ENCODE results near the gene TAS1R2. TPM values are rescaled to one million over a fixed set of nuclear protein-coding genes. Genes with fewer than 3 reads are reported as not detected.

Gene TAS1R2
- total RNA-seq, 3 donors from 2014 or later (not counting 1 experiment from before 2014, with no cell fraction given): not detected

DNA sequence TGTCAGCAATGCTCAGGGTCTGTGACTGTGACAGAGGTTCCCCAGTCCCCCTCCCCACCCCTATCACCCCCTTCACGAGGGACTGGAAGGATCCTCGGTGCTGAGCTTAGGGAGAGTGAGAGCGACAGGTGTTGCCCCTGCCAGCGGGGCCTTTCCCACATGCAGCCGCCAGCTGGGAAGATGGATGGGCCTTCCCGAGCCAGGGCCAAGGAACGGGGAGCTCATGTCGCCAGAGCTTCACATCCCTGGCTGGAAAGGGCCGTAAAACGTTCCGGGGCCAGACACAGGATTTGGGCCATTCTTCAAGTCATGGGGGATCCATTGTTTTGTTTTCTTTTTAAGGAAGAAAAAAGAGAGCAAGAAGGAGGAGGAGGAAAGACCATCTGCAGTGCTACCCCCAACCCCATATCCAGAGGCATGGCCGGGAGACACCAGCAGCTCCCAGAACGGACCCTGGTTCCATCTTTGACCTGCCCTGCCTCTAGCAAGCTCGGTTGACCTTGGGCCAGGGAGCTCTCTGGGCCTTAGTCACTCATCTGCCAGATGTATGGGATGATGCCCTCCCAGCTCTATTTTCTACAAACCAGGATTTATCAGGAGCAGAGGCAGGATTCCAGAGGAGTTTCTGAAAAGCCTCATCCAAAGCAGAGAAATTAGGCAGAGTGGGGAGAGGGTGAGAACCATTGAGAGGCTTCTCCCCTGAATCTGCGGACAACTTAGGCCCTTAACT, 54.1 kb downstream of the TAS1R2 start:
- Histone ChIP-seq H3K4me3 (ENCODE audit: low read length) (no peak overlapping the region), H3K27ac (ENCODE audit: low read length) (no peak overlapping the region), H3K27me3 (ENCODE audit: control insufficient read depth, insufficient read depth, low read length) (no peaks in the 10 kb centered on the region), H3K9me3 (ENCODE audit: control insufficient read depth, insufficient read depth, low read length) (no peaks in the 10 kb centered on the region), H3K36me3 (ENCODE audit: control insufficient read depth, insufficient read depth, low read length) (no peaks in the 10 kb centered on the region), H3K4me1 (ENCODE audit: control insufficient read depth, insufficient read depth, low read length) (no peaks in the 10 kb centered on the region)
- Mint-ChIP-seq H3K36me3 (no peaks in the 10 kb centered on the region), H3K27ac (no peak overlapping the region), H3K4me1 (no peaks in the 10 kb centered on the region), H3K4me3 (no peak overlapping the region), H3K9me3 (no peaks in the 10 kb centered on the region), H3K27me3 (ENCODE audit: low read depth in 2 of 2) (peaks cover 0 to 15% of the 10 kb centered on the region in 2 donors)
- ATAC-seq (no peak), DNase-seq (no peak)
- TF ChIP-seq CTCF (IDR thresholded peaks at IDR 0.05): no peak
- intact Hi-C loops (cut with micrococcal nuclease): no loop called here
- 55% methylated on average over 14 of the region's 15 CpGs for WGBS (ENCODE audit: insufficient coverage)

- no peak for TF ChIP-seq CTCF (IDR thresholded peaks at IDR 0.05)
- 65% methylated on average over 10 of the region's 10 CpGs for WGBS (ENCODE audit: insufficient coverage)
- Histone ChIP-seq H3K36me3 (ENCODE audit: control insufficient read depth, insufficient read depth, low read length) (no peaks in the 10 kb centered on the region), H3K9me3 (ENCODE audit: control insufficient read depth, insufficient read depth, low read length) (no peaks in the 10 kb centered on the region), H3K4me1 (ENCODE audit: control insufficient read depth, insufficient read depth, low read length) (no peaks in the 10 kb centered on the region), H3K27me3 (ENCODE audit: control insufficient read depth, insufficient read depth, low read length) (no peaks in the 10 kb centered on the region), H3K4me3 (ENCODE audit: low read length) (no peak overlapping the region), H3K27ac (ENCODE audit: low read length) (no peak overlapping the region)
- H3K27me3 Mint-ChIP-seq (ENCODE audit: low read depth in 2 of 2): peaks cover 0 to 15% of the 10 kb centered on the region in 2 donors
- no peaks in the 10 kb centered on the region for H3K9me3 Mint-ChIP-seq
- ATAC-seq (no peak), DNase-seq (no peak)
- no peaks in the 10 kb centered on the region for H3K4me1 Mint-ChIP-seq
- no peaks in the 10 kb centered on the region for H3K36me3 Mint-ChIP-seq
- H3K27ac Mint-ChIP-seq: no peak overlapping the region
- no peak overlapping the region for H3K4me3 Mint-ChIP-seq
- intact Hi-C loops (cut with micrococcal nuclease): no loop called here
Observed at GRCh38 chr1:18803851-18804250, 55.6 kb downstream of the TAS1R2 start.

DNA sequence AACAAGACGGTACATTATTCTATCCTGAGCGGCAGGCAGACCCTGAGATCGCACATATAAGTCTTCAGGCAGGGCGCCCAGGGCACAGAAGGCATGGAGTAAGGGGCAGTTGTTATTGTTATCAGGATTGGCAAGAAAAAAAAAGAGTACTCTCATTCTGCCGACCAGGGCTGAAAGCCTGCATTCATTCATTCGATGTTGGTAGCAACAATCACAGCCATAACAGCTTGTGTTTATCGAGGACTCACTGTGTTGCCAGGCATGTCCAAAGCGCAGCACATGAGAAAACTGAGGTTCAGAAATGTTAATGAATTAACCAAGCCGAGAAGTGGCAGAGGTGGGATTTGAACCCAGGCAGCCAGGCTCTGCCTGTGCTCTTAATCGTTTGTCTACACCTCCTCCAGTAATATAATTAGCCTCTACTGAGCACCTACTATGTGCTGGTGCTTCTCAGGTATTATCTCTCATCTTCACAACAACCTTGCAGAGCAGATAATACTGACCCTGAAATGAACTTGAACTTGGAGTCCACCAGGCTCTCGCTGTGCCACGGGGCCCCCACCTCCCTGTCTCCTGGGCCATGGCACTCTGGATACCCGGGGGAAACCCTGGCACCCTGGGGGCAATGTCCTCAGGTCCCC, 56.2 kb downstream of the TAS1R2 start:
- peaks cover 0 to 14% of the 10 kb centered on the region in 2 donors for H3K27me3 Mint-ChIP-seq (ENCODE audit: low read depth in 2 of 2)
- H3K27ac ChIP-seq (ENCODE audit: low read length): no peak overlapping the region
- no peak overlapping the region for H3K27ac Mint-ChIP-seq
- ATAC-seq: no peak
- H3K36me3 ChIP-seq (ENCODE audit: control insufficient read depth, insufficient read depth, low read length): no peaks in the 10 kb centered on the region
- no peaks in the 10 kb centered on the region for H3K4me1 ChIP-seq (ENCODE audit: control insufficient read depth, insufficient read depth, low read length)
- no peak for TF ChIP-seq CTCF (IDR thresholded peaks at IDR 0.05)
- no peaks in the 10 kb centered on the region for H3K27me3 ChIP-seq (ENCODE audit: control insufficient read depth, insufficient read depth, low read length)
- DNase-seq: no peak
- H3K4me3 Mint-ChIP-seq: no peak overlapping the region
- intact Hi-C loops (cut with micrococcal nuclease): no loop called here
- no peaks in the 10 kb centered on the region for H3K36me3 Mint-ChIP-seq
- no peak overlapping the region for H3K4me3 ChIP-seq (ENCODE audit: low read length)
- no peaks in the 10 kb centered on the region for H3K9me3 Mint-ChIP-seq
- no peaks in the 10 kb centered on the region for H3K4me1 Mint-ChIP-seq
- WGBS (ENCODE audit: insufficient coverage): 82% methylated on average over 13 of the region's 13 CpGs
- H3K9me3 ChIP-seq (ENCODE audit: control insufficient read depth, insufficient read depth, low read length): no peaks in the 10 kb centered on the region

All from natural killer cell (primary cell).